Measurements from ENCODE around the gene TIE1. TPM values are rescaled to one million over a fixed set of nuclear protein-coding genes. Genes with fewer than 3 reads are reported as not detected.

TIE1 gene
- total RNA-seq, 1 donor from 2014 or later = 23.3 TPM

DNA sequence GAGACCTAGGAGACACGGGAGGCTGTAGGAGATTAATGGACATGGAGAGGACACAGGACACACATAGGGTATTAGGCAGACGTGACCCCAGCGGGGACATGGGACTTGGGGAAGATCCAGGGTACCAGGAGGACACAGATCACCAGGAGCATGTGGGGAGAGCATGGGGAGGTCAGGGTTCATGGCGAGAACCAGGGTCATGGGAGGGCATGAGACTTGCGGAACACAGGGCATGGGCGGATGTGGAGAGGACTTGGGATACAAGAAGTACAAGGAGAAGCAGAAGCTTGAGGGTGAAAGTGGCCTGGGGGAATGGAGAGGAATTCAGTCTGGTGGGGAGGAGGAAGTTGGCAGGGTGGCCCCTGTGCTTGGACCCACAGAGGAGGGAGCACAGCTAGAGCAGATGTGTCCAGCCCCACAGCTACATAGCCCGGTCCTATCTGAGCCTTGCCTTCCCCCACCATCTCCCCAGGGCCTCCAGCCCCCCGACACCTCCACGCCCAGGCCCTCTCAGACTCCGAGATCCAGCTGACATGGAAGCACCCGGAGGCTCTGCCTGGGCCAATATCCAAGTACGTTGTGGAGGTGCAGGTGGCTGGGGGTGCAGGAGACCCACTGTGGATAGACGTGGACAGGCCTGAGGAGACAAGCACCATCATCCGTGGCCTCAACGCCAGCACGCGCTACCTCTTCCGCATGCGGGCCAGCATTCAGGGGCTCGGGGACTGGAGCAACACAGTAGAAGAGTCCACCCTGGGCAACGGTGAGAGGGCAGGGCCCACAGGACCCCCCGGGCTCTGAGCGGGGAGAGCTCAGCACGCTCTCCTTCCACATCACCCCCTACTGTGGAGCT is 12.1 kb downstream of the TIE1 start:
- DNase-seq (ENCODE audit: low spot score) = no peak

DNA sequence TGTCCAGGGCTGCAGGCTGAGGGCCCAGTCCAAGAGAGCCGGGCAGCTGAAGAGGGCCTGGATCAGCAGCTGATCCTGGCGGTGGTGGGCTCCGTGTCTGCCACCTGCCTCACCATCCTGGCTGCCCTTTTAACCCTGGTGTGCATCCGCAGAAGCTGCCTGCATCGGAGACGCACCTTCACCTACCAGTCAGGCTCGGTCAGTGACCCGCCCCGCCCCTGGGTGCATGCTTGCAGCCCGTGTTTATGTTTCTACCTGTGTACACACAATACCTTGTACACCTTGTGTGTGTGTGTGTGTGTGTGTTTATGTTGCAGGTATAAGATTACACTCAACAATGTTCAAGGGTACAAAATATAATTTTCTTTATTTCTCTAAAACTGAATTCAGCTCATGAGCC is 13.0 kb downstream of the TIE1 start:
- no peak for DNase-seq (ENCODE audit: low spot score)

DNA sequence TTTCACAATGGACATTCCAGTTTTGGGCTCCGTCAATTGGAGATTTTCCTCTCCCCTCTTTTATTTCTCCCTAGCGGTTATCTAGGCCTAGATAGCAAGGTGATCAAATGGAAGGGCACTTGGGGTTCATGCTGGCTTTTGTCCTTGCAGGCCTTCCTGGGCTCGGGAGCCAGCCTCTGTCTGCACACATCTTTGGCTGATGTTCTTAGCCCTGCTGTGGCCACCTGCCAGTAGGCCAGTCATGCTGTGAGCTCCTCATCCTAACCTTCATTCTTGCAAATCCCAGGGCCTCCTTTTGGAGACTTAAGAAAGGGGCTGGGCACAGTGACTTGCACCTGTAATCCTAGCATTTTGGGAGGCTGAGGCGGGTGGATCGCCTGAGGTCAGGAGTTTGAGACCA is 13.5 kb downstream of the TIE1 start:
- no peak for DNase-seq (ENCODE audit: low spot score)

DNA sequence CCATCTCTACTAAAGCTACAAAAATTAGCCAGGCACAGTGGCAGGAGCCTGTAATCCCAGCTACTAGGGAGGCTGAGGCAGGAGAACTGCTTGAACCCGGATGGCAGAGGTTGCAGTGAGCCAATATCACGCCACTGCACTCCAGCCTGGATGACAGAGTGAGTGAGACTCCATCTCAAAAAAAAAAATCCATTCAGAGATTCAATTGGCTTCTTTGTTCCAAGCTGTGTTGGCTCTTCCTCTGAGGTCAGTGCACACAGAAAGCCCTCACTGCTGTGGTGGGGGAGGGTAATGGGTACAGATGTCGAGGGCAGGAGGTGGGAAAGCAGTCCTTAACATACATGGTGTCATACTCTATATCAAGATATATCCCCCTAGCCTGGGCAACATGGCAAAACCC is 14.7 kb downstream of the TIE1 start:
- no peak for DNase-seq (ENCODE audit: low spot score)

DNA sequence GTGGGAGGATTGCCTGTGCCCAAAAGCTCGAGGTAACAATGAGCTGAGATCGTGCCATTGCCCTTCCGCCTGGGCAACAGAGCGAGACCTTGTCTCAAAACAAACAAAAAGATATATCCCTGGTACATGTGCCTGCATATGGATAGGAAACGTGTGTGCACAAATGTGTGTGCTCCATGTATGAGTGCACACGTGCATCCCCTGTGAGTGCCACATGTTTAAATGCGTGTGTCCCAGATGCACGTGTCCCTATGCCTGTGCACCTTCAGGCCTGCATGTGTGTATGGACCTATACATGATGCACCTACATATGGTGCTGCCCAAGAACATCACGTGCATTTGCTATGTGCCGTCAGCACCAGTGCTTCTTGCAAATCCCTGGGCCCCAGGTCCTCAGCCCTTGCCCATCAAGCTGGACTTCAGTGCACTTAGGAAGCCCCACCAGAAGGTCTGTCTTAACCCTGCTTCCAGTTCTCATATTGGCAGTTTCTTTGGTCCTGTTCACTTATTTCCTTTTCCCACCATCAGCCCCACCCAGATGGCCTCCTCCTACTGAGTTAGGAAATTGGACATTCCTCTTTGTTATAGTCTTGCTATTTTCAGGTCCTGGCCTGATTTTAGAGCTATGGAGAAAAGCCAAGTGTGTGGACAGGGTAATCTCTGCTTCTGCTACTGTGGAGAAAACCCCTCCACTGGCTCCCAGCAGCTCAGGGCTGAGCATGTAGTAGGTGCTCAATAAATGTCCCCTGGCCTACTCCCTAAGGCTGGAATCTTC is 15.4 kb downstream of the TIE1 start:
- no peak for DNase-seq (ENCODE audit: low spot score)

DNA sequence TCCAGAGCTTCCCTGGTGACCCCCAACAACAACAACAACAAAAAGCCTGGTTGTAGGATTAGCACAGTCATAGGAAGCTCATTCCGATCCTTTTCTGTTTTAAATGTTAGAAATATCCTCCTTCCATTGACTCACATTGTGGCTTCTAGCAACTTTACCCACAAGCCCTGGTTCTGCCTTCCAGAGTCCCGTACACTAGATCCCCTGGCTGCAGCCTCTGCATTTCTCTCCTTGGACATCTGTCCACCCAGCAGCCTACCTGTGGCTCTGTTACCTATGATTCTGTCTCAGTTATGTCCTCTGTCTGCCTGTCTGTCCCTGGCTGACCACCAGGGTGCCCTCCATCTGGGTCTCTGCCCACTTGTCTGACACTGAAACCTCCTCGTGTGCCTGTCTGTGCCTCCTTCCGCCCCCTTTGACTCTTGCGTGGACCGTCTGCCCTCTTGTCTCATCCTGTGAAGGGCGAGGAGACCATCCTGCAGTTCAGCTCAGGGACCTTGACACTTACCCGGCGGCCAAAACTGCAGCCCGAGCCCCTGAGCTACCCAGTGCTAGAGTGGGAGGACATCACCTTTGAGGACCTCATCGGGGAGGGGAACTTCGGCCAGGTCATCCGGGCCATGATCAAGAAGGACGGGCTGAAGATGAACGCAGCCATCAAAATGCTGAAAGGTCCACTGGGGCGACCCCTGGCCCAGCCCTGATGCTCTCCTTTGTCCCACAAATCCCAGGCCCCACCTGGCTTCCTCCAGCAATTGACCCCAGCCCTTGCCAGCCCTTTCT is 16.1 kb downstream of the TIE1 start:
- no peak for DNase-seq (ENCODE audit: low spot score)

DNA sequence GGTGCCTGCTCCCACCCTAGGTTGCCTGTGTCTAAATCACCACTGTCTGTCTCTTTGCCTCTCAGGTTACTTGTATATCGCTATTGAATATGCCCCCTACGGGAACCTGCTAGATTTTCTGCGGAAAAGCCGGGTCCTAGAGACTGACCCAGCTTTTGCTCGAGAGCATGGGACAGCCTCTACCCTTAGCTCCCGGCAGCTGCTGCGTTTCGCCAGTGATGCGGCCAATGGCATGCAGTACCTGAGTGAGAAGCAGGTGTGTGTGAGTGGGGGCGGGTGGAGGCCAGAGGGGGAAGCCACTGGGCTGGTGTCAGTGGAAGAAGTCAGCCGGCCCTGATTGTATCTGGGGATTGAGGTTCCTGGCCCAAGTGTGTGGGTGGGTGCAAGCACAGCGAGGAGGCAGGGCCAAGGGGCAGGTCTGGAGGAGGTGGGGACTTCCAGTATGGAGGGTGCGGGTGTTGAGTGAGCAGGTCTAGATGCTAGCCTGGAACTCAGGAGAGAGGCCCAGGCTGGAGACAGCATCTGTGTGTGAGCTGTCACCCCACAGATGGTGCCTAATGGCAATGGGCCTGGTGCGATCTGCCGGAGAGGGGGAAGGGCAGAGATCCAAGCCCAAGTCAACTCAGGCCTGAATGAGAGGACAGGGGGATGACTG is 17.2 kb downstream of the TIE1 start:
- no peak for DNase-seq (ENCODE audit: low spot score)

DNA sequence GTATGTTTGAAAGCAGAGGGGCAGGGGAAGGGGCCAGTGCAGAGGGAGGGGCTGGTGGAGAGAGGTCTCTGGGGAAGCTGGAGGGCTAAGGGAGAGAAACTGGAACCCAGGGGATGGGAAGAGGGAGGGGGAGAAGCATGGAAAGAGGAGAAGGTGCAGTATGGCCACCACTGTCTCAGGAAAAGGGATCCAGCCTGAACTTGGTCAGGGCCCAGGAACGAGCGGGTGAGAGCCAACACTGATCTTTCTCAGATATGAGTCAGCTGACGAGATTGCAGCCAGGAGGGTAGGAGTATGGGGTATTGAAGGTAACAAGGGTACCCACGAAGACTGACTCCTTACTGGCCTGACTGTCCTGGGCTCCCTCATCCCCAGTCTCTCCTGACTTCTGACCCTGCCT is 18.0 kb downstream of the TIE1 start:
- no peak for DNase-seq (ENCODE audit: low spot score)

DNA sequence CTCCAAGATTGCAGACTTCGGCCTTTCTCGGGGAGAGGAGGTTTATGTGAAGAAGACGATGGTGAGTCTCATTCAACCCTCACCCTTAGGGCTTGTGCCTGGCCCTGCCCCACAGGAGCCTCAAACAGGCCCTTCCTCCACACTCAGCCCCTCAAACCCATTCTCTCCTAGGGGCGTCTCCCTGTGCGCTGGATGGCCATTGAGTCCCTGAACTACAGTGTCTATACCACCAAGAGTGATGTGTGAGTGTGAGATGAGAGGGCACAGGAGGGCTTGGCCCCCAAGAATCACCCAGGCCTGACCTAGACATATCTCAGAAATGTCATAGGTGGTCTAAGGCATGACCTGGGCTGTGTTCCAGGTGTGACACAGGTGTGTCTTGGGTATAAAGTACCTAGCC is 18.5 kb downstream of the TIE1 start:
- DNase-seq (ENCODE audit: low spot score) = no peak

DNA sequence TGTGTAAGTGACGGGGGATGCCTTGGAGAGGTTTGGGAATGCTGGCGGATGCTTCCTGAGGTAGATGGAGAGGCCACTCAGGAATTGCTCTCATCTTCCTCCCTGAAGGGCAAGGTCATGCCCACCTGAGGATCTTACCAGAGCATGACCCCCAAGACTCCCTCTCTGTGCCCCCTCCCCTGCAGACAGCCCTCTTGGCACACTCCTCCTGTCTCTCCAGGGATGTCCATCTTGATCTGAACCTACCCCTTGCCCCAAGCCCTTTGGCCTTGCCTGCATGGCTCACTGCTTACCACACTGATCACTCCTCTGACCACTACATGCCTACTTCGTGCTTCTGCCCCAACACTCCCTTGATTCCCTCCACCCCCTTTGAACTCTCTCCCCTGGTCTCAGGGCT is 19.0 kb downstream of the TIE1 start:
- no peak for DNase-seq (ENCODE audit: low spot score)

DNA sequence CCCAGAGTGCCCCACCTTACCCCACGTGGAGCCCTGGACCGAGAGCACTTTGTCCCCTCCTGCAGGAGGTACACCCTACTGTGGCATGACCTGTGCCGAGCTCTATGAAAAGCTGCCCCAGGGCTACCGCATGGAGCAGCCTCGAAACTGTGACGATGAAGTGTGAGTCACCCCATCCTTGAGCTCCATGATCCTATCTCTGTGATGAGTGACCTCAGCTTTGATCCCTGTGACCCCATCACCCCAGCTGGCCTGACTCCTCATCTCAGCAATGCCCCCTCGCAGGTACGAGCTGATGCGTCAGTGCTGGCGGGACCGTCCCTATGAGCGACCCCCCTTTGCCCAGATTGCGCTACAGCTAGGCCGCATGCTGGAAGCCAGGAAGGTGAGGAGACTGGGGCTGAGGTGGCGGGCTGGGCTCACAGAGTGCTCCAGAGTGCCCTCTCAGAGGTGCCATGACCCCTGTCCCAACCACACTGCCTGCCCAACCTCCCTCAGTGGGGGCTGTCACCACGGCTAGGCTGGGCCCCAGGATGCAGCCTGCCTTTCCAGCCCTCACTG is 20.6 kb downstream of the TIE1 start:
- no peak for DNase-seq (ENCODE audit: low spot score)

DNA sequence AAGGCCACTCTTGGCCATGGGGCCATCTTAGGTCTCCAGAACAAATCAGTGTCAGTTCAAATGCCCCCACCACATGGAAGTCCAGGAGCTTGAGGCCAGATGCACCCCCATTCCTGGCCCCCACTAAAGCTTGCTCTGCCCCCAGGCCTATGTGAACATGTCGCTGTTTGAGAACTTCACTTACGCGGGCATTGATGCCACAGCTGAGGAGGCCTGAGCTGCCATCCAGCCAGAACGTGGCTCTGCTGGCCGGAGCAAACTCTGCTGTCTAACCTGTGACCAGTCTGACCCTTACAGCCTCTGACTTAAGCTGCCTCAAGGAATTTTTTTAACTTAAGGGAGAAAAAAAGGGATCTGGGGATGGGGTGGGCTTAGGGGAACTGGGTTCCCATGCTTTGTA is 21.7 kb downstream of the TIE1 start:
- DNase-seq (ENCODE audit: low spot score) = no peak

DNA sequence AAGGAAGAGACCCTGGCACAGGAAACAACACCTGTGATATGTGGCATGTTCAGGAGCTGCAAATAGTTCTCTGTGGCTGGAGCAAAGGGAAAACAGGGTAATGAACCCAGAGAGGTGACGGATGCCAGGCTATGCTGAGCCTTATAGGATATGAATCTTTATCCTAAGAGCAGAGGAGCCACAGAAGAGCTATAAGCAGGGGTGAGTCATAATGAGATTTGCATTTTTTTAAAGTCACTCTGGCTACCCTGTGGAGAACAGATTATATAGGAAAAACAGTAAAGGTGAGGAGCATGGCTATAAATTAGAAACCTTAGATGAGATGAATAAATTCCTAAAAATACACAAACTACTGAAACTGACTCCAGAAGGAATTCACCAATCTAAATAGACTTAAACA is 24.0 kb downstream of the TIE1 start:
- no peak for DNase-seq (ENCODE audit: low spot score)

DNA sequence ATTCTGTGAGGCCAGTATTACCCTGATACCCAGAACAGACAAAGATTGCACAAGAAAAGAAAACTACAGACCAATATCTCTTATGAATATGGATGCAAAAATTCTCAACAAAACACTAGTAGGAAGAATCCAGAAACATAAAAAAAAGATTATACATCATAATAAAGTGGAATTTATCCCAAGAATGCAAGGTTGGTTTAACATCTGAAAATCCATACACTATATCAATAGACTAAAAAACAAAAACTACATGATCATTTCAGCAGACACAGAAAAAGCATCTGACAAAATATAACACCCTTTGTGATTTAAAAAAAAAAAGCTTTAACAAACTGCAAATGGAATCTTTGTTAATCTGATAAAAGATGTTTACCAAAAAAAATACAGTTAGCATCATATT is 24.6 kb downstream of the TIE1 start:
- no peak for DNase-seq (ENCODE audit: low spot score)

DNA sequence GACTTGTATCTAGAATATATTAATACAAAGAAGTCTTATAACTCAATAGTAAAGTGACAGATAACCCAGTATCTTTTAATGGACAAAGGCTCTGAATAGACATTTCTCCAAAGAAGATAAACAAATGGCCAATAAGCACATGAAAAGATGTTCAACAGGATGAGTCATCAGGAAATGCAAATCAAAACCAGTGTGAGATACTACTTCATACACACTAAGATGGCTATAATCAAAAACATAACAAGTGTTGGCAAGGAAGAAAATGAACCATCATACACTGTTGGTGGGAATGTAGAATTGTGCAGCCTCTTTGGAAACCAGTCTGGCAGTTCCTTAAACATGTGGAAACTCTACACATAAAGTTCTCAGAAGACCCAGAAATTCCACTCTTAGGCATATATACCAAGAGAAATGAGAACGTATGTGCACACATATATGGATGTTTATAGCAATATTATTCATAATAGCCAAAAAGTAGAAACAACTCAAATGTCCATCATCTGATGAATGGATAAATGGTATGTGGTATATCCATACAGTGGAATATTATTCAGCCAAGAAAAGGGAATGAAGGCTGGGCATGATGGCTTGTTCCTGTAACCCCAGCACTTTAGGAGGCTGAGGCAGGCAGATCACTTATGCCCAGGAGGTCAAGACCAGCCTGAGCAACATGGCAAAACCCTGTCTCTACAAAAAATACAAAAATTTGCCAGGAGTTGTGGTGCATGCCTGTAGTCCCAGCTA is 26.9 kb downstream of the TIE1 start:
- no peak for DNase-seq (ENCODE audit: low spot score)

DNA sequence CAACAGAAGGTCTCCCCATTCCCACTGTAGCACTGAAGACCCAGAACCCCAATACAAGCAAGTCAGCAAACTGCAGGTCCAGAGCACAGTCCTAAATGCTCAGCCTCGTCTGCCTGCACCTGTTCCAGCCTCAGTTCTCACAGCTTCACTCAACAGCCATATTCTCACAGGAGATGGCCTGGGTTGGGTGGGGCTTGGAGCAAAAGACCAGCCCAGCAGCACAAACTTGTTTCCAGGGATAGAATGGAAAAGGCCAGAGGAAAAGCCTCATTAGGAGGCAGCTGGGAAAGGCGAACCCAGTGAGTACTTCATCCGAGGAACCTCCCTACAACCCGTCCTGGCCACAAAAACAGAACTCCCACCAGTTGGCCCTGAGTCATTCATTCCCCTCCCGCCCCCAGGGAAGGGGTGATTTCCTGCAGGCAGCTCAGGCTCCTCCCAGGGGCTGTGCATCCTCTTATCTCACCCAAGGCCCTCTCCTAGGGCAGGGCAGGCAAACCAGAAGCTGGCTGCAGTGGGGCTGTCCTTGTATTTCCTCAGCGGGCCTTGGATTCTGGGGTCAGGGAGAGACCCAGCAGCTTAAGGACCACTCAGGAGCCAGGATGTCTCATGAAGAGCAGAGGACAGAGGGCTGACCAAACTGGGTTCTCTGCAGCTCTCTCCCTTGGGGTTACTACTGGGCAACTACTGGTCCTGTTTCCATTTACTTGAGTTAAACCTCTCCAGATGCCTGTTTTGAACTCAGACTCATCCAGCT is 29.4 kb downstream of the TIE1 start:
- DNase-seq (ENCODE audit: low spot score) = peak; percentile 20

DNA sequence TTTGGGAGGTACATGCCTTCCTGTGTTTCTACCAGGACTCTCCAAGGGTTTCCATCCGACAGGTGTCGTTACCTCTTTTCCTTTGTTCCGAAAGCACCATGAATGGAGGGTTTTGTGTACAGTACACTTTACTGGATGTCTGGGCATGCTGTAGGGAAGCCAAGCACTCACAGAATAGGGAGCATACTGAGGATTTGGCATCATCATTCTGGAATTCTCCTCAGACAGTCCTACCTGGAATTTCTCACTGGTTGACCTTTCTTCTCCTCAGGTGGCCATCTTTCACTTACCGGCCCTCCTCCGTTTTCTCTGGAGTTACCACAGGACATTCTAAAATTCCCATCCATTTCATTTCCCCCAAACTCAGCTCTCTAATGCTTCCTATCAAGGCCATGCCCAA is 30.9 kb downstream of the TIE1 start:
- DNase-seq (ENCODE audit: low spot score) = no peak

DNA sequence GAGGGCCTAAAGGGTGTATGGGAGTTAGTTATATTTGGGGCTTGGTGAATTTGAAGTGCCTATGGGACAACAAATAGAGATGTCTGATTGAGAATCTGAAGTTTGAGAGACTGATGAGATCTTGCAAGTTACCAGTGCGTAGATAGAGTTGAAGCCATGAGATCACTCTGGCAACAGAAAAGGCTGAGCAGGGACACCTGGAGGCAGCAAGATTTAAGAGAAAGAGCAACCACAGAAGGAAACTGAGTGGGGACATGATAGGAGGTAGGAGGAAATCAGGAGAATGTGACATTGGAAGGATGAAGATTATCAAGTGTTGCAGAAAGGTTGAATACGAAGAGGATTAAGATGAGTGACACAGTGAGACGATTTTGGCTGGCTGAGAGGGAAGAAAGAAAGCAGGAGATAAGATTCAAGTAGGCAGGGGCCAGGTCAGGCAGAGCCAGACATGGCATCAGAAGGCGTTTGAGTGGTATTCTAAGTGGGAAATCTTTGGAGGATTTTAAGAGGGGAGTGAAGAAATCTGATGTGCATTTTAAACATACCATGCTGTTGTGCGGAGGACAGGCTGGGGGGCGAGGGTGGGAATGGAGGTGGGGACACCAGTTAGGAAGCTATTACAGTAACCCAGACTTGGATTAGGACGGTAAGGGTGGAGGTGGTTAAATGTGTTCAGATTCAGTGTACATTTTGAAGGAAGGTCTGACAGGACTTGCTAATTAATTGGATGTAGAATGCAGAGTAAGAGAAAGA is 33.8 kb downstream of the TIE1 start:
- DNase-seq (ENCODE audit: low spot score) = no peak

DNA sequence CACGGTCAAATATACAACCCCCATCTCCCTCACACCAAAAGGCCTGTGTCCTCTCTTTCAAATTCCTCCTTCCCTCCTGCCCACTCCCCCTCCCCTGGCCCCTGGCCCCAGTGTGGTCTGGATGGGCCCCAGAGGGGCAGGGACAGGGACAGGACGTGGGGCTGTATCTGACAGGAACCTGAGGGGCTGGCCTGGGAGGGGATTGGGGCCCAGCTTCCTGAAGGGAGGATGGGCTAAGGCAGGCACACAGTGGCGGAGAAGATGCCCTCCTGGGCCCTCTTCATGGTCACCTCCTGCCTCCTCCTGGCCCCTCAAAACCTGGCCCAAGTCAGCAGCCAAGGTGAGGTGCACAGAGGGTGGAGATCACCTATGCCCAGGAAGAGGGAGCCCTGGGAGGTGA is 36.8 kb downstream of the TIE1 start, which contains the start of gene MPL:
MPL (plus strand) TSS at position 231 of the 400 bp plus-strand sequence; CDS start at position 262, 31 bp downstream.
- no peak for DNase-seq (ENCODE audit: low spot score)

All from mucosa of gallbladder (tissue), 1 donor.